H1 (cell line): ENCODE results near the gene ITGA11. TPM values are rescaled to one million over a fixed set of nuclear protein-coding genes. Genes with fewer than 3 reads are reported as not detected.

Experiments used
- CEBPB ChIP-seq: IDR thresholded peaks from 2 replicates; pipeline ENCODE4 v1.6.1; 2012; ENCODE audit warnings: low read depth, low read length
- CHD1 ChIP-seq: IDR thresholded peaks from 2 replicates; pipeline ENCODE4 v1.6.1; 2012; ENCODE audit warnings: low read depth, low read length, improper control_type of control experiment
- CHD2 ChIP-seq: IDR thresholded peaks from 2 replicates; pipeline ENCODE4 v1.6.1; 2012; ENCODE audit warnings: low read length, improper control_type of control experiment
- CHD7 ChIP-seq: fragments of 300-600 bp; sonication (generic); IDR thresholded peaks from 2 replicates; pipeline ENCODE4 v1.7.1; 2012; ENCODE audit warnings: low read length, moderate library complexity, mild to moderate bottlenecking, inconsistent platforms; ENCODE audit not compliant: insufficient replicate concordance
- FOSL1 ChIP-seq: IDR thresholded peaks from 2 replicates; pipeline ENCODE4 v1.6.1; 2011; ENCODE audit warnings: mild to moderate bottlenecking, low read depth, low read length, moderate library complexity; ENCODE audit not compliant: insufficient read depth
- JUND ChIP-seq: IDR thresholded peaks from 2 replicates; pipeline ENCODE4 v1.6.1; 2011; ENCODE audit warnings: mild to moderate bottlenecking, improper control_type of control experiment, low read length
- POLR2A ChIP-seq, 2 experiments: IDR thresholded peaks; 1 replicate in 1 of 2; 2 replicates in 1 of 2; pipeline ENCODE4 v1.6.1; 2011; ENCODE audit warnings: low read depth in 2 of 2, low read length in 2 of 2, mild to moderate bottlenecking in 2 of 2; ENCODE audit errors: control extremely low read depth in 1 of 2
- TAF1 ChIP-seq: IDR thresholded peaks from 2 replicates; pipeline ENCODE4 v1.6.1; 2011; ENCODE audit warnings: mild to moderate bottlenecking, low read depth, low read length
- polyA plus RNA-seq, 7 experiments: library from polyadenylated mRNA; depleted of rRNA in 3 of 7; stranded (reverse) in 5 of 7; unstranded in 2 of 7; fragments of >200 nt in 5 of 7; fragments of 200-250 nt in 2 of 7; gene quantifications; 1 replicate in 5 of 7; 2 replicates in 1 of 7; 4 replicates in 1 of 7; pipeline versions ENCODE4 v1.2.1 to v1.2.3, GENCODE V29; 2011 to 2013; ENCODE audit warnings: missing spikeins in 2 of 7, mixed read lengths in 2 of 7
- total RNA-seq: library from RNA; stranded (reverse); fragmentation: NEBNext Ultra II Directional; extraction: Animal tissue kit (Norgen Biotek cat#: 25700); gene quantifications from 2 replicates; pipeline ENCODE4 v1.2.1, GENCODE V29; 2021

The ITGA11 gene
- total and polyA plus RNA-seq, 2 of the 8 experiments (the other 6 are each of a cell fraction or from before 2014, with no cell fraction given), result 0.05 to 0.06 TPM

DNA sequence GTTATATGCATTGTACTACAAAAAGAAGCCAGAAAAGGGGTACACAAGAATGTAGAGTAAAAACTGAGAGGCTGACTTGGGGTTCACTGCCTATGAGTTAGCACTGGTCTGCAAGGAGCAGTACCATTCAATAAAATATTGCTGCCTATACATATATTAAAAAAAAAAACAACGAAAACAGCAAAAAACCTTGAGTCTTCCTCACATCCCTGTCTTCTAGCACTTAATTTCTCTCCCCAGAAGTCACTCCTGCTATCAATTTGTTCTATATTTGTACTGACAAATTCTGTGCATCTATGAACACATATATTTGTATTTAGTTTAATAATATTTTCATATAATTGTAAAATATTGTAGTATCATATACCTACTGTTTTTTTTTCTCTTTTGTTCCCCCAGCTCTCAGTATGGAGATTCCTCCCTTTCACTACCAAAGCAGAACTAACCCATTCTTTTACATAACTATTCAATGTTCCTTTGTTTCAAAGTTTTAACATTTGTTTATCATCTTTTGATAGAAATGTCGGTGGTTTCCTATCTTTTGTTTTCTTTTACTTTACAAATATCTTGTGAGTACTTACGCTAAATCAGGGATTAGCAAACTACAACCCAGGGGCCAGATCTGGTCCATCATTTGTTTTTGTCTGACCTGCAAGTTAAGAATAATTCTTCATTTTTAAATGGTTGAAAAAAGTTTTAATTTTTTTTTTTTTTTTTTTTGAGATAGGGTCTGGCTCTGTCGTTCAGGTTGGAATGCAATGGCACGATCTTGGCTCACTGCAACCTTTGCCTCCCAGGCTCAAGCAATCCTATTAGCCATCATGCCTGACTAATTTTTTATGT is 169.2 kb downstream of the ITGA11 start (continued):
- TF ChIP-seq CHD7 (peak; percentile 27), JUND (no peak), FOSL1 (no peak), POLR2A (IDR thresholded peaks at IDR 0.05; ENCODE audit: control extremely low read depth in 1 of 2, low read depth in 2 of 2, low read length in 2 of 2) (no peak), CHD1 (no peak), TAF1 (no peak), CHD2 (no peak), CEBPB (no peak)
- TF ChIP-seq, all 59 proteins: peak for 1
